ENCODE data around the gene P4HA1. TPM values are rescaled to one million over a fixed set of nuclear protein-coding genes. Genes with fewer than 3 reads are reported as not detected.

Gene P4HA1
- total and polyA plus RNA-seq, 9 of the 15 experiments (the other 6 are each of a cell fraction or from before 2014, with no cell fraction given), result 20.2 to 177 (median 28.6) TPM

DNA sequence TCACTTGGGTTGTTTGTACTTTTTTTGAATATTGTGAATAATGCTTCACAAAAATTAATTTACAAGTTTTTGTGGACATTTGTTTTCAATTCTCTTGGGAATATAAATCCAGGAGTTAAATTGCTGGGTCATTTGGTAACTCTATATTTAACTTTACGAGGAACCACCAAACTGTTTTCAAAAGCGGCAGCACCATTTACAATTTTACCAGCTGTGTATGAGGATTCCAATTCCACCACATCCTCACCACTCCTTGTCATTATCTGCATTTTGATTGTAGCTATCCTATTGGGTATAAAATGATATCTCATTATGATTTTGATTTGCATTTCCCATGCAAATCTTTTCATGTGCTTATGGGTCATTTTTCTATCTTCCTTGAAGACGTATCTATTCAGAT is 9.6 kb upstream of the P4HA1 start:
- Histone ChIP-seq H3K79me2 (ENCODE audit: control insufficient read depth, insufficient read depth, low read length) (no peaks in the 10 kb centered on the region; the same call in 2 of the 3 replicates), H3K4me1 (replicated peaks in 1 of 2; ENCODE audit: control insufficient read depth in 2 of 2, insufficient read depth in 2 of 2, low read length in 2 of 2) (no peaks in the 10 kb centered on the region), H3K36me3 (ENCODE audit: control insufficient read depth, insufficient read depth, low read length) (peaks cover 16% of the 10 kb centered on the region; the same call in 1 of the 3 replicates), H3K9ac (ENCODE audit: insufficient read depth in 1 of 2, low read depth in 2 of 2, low read length in 2 of 2) (no peak overlapping the region), H3K9me1 (ENCODE audit: control insufficient read depth, insufficient read depth, low read length) (no peaks in the 10 kb centered on the region), H3K27ac (ENCODE audit: extremely low read depth, low read depth, low read length) (no peak overlapping the region), H3K27me3 (ENCODE audit: control insufficient read depth in 2 of 2, insufficient read depth in 2 of 2, low read length in 2 of 2) (no peaks in the 10 kb centered on the region), H4K20me1 (replicated peaks; ENCODE audit: control insufficient read depth, insufficient read depth, low read length) (no peaks in the 10 kb centered on the region), H2AFZ (ENCODE audit: low read depth, low read length) (no peak overlapping the region), H3K9me3 (replicated peaks; ENCODE audit: control insufficient read depth, insufficient read depth, low read depth, low read length) (peaks cover 5% of the 10 kb centered on the region), H3K4me3 (no peak overlapping the region), H3K4me2 (ENCODE audit: insufficient read depth, low read length) (no peak overlapping the region)
- ChIA-PET POLR2A (interaction anchor here (8.1 kb wide), 1 partner anchor 9 kb away, joined by 112 read pairs; the partner anchor contains the start of gene P4HA1), CTCF (ENCODE audit: low intra/inter-chr PET ratio) (no interaction called here)
- no peak for DNase-seq (ENCODE audit: extremely low read depth in 1 of 4, low spot score in 3 of 4)
- in situ Hi-C loops (cut with MboI), result no loop called here
- intact Hi-C loops (cut with micrococcal nuclease), result no loop called here
- ATAC-seq, result no peak
- TF ChIP-seq ATF7 (IDR thresholded peaks at IDR 0.05) (no peak), ZNF212 (CRISPR knock-in tag; IDR thresholded peaks at IDR 0.05) (no peak), SAFB2 (IDR thresholded peaks at IDR 0.05; ENCODE audit: borderline replicate concordance, low read depth, low read length, severe bottlenecking) (no peak), PTRF (tag; IDR thresholded peaks at IDR 0.05) (no peak), SIN3B (IDR thresholded peaks at IDR 0.05; ENCODE audit: low read depth) (no peak), ZEB2 (IDR thresholded peaks at IDR 0.05) (no peak), DDX20 (tag; IDR thresholded peaks at IDR 0.05; ENCODE audit: low read depth) (no peak), MCM7 (IDR thresholded peaks at IDR 0.05) (no peak), ESRRB (CRISPR knock-in tag; IDR thresholded peaks at IDR 0.05; ENCODE audit: borderline replicate concordance) (no peak), TAL1 (IDR thresholded peaks at IDR 0.05) (no peak), NR2C1 (IDR thresholded peaks at IDR 0.05) (no peak), NR2C1 (tag; IDR thresholded peaks at IDR 0.05) (no peak), SIRT6 (IDR thresholded peaks at IDR 0.05; ENCODE audit: low read depth, low read length) (no peak), CBX5 (IDR thresholded peaks at IDR 0.05; ENCODE audit: borderline replicate concordance, low read depth) (no peak)
- WGBS (ENCODE audit: insufficient coverage, low coverage, missing lambda C conversion rate), result 91% methylated on average over 3 of the region's 3 CpGs
- BruUV-seq (replicated peaks), result no TSS peak
- no peak for FAIRE-seq
